DMS53 treated with DMSO at 0.1 percent for 48 hours (cell line): ENCODE results near the gene PFN1.

Experiments
- DNase-seq: peaks from one replicate; lab custom pipeline; 2025; ENCODE audit not compliant: unreplicated experiment; lab: John Stamatoyannopoulos, UW

Gene PFN1

GRCh38 chr17:4897198-4897687 lies 51.1 kb downstream of the PFN1 start:
- no peak for DNase-seq

DNA sequence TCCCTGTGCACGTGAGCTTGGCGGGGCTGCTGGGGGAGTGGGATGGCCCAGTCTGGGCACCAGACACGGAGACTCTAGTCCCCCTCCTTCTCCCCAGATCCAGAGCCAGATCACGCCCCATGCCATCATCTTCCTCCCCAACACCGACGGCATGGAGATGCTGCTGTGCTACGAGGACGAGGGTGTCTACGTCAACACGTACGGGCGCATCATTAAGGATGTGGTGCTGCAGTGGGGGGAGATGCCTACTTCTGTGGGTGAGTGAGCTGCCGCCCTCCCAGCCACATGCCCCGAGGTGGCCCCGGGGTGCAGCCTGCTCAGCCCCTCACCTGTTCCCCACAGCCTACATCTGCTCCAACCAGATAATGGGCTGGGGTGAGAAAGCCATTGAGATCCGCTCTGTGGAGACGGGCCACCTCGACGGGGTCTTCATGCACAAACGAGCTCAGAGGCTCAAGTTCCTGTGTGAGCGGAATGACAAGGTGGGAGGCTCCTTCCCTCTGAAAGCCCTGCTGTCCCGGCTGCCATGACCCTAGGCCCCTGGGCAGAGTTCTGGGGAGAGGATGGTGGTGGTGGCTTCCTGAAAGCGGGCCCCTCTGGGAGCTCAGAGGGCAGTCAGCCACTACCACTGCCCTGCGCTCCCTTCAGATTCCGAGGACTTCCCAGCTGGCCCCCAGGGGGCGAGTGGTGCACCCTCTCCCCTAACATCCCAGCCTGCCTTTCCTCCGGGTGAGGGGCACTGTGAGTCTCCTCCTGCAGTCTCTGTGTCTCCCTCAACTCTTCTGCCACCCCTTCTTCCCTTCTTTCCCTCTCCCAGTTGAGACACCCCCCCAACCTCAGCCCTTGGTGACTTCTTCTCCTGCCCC lies 51.8 kb downstream of the PFN1 start:
- no peak for DNase-seq

GRCh38 chr17:4895657-4896331 lies 52.5 kb downstream of the PFN1 start:
- no peak for DNase-seq
